CD4-positive, alpha-beta memory T cell (primary cell): ENCODE results near the gene UGT2B28. TPM values are rescaled to one million over a fixed set of nuclear protein-coding genes. Genes with fewer than 3 reads are reported as not detected.
"Not testable (repeated sequence)": the region's sequence is repeated elsewhere in the genome, so short reads cannot be mapped to it uniquely, and the experiment has no call there.

Experiments
- CTCF ChIA-PET: fragments of 350-600 bp; sonication (Branson Sonifier 250); formaldehyde crosslinking; loops from one replicate; lab custom pipeline; 2021; ENCODE audit warnings: inconsistent platforms; ENCODE audit not compliant: partially characterized antibody; lab: Charles Lee
- POLR2A ChIA-PET: fragments of 350-600 bp; sonication (Branson Sonifier 250); formaldehyde crosslinking; loops from one replicate; lab custom pipeline; 2021; ENCODE audit not compliant: partially characterized antibody; lab: Charles Lee
- DNase-seq, 5 donors: peaks; one replicate each; pipeline versions ENCODE4 v3.0.0 to v3.0.0-alpha.2; 2020 to 2022; ENCODE audit warnings: mixed read lengths in 1 of 5
- H3K27ac ChIP-seq: one replicate; pipeline ENCODE4 v1.7.0; 2013; ENCODE audit warnings: low read depth, low read length
- H3K27me3 ChIP-seq: 2 replicates; pipeline ENCODE4 v1.7.0; 2013; ENCODE audit warnings: mild to moderate bottlenecking, low read length, moderate library complexity; ENCODE audit not compliant: insufficient read depth
- H3K36me3 ChIP-seq: 2 replicates; pipeline ENCODE4 v1.7.0; 2013; ENCODE audit warnings: mild to moderate bottlenecking, low read length, moderate library complexity; ENCODE audit not compliant: insufficient read depth
- H3K4me1 ChIP-seq: 2 replicates; pipeline ENCODE4 v1.7.0; 2013; ENCODE audit warnings: mild to moderate bottlenecking, low read length, moderate library complexity; ENCODE audit not compliant: insufficient read depth
- H3K4me3 ChIP-seq, 2 donors: one replicate each; pipeline ENCODE4 v1.7.0; 2013; ENCODE audit warnings: low read length in 2 of 2, mild to moderate bottlenecking in 1 of 2
- H3K9me3 ChIP-seq, 2 donors: one replicate each; pipeline ENCODE4 v1.7.0; 2013; ENCODE audit warnings: low read length in 2 of 2, control low read depth in 1 of 2; ENCODE audit not compliant: control insufficient read depth in 1 of 2
- H3K27ac Mint-ChIP-seq, 7 donors: one replicate each; pipeline ENCODE4 v1.8.0; 2020 to 2021; ENCODE audit warnings: mixed read lengths in 7 of 7, mild to moderate bottlenecking in 6 of 7, inconsistent platforms in 3 of 7, moderate library complexity in 3 of 7
- H3K27me3 Mint-ChIP-seq, 2 donors: one replicate each; pipeline ENCODE4 v1.8.0; 2020 to 2021; ENCODE audit warnings: mixed read lengths in 2 of 2
- H3K36me3 Mint-ChIP-seq, 2 donors: one replicate each; pipeline ENCODE4 v1.8.0; 2020 to 2021; ENCODE audit warnings: mixed read lengths in 2 of 2, inconsistent platforms in 1 of 2, mild to moderate bottlenecking in 1 of 2
- H3K4me1 Mint-ChIP-seq, 4 donors: one replicate each; pipeline ENCODE4 v1.8.0; 2020 to 2021; ENCODE audit warnings: mixed read lengths in 4 of 4, mild to moderate bottlenecking in 1 of 4
- H3K4me3 Mint-ChIP-seq, 8 donors: one replicate each; pipeline ENCODE4 v1.8.0; 2020 to 2021; ENCODE audit warnings: mixed read lengths in 8 of 8, mild to moderate bottlenecking in 7 of 8, moderate library complexity in 6 of 8, inconsistent platforms in 3 of 8
- H3K9me3 Mint-ChIP-seq, 8 donors: one replicate each; pipeline ENCODE4 v1.8.0; 2020 to 2021; ENCODE audit warnings: mixed read lengths in 8 of 8, mild to moderate bottlenecking in 5 of 8, inconsistent platforms in 3 of 8, moderate library complexity in 1 of 8
- intact Hi-C: fragments of 100-400 bp; cut with micrococcal nuclease; formaldehyde crosslinking; loops from one replicate; pipeline ENCODE4 v1.15.1; 2023
- polyA plus RNA-seq, 2 donors: library from polyadenylated mRNA; unstranded; fragments of 300-500 nt; fragmentation: Illumina TruSeq; gene quantifications; one replicate each; pipeline ENCODE4 v1.2.3, GENCODE V29; 2021
- total RNA-seq, 2 experiments: library from RNA; stranded (reverse); gene quantifications; one replicate each; pipeline ENCODE4 v1.2.3, GENCODE V29; 2021

UGT2B28 gene
- total and polyA plus RNA-seq, 4 experiments from 2014 or later = not detected

DNA sequence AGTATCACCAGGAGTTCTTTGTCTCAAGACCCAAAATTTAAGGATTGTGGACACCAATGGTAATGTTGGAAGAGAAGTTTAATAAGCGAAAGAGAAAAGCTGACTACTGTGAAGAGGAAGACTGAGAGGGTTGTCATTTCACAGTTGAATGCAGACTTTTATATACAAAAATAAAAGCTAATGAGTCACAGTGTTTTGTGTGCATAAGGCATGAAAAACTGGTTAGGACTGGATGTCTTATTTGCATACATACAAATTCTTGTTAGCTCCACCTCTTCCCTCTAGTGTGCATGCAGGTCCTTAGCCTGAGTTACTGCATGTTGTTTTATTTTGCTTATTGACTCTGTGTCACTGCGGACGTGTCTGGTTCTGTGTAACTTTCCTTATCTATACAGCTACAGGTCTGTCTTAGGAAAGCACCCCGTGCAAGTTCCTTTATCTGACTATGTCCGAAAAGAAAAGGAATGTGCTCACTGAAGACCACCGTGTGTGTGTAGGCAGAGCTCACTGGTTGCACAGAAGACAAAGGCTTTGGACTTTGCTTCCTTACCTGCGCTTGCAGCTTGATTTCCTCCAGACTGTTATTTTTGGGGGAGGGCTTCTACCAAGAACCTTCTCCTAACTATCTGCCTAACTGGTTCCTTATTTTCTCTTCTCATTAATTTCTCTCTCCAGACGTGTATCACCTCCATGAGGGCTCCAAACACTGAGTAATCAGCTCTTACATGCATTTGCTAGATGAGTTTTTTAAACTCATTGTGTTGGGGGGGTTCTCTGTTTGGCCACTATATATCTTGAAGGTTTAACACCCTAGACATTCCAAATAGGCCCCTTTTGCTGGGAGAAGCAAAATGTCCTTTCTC is 63.5 kb downstream of the UGT2B28 start:
- H3K36me3 ChIP-seq, POLR2A ChIA-PET, H3K27ac ChIP-seq, H3K36me3 Mint-ChIP-seq, H3K27me3 Mint-ChIP-seq, H3K9me3 Mint-ChIP-seq, H3K4me1 ChIP-seq, H3K4me1 Mint-ChIP-seq, H3K4me3 ChIP-seq, H3K27ac Mint-ChIP-seq, CTCF ChIA-PET, H3K27me3 ChIP-seq, DNase-seq, intact Hi-C loops, H3K4me3 Mint-ChIP-seq, H3K9me3 ChIP-seq: not testable (repeated sequence)

Other genes with a start within 250 kb of the UGT2B28 start
- not detected for gene UGT2B7, start 184.0 kb upstream of the UGT2B28 start, total RNA-seq
- not detected for gene UGT2B7, start 184.0 kb upstream of the UGT2B28 start, polyA plus RNA-seq
- not detected for gene UGT2B11, start 65.7 kb upstream of the UGT2B28 start, total RNA-seq
- gene UGT2B11, start 65.7 kb upstream of the UGT2B28 start, polyA plus RNA-seq = not detected
- gene UGT2B4, start 215.4 kb downstream of the UGT2B28 start, total RNA-seq = not detected
- gene UGT2B4, start 215.4 kb downstream of the UGT2B28 start, polyA plus RNA-seq = not detected